ENCODE results near the gene MAGEA9B.
"Not testable (repeated sequence)": the region's sequence is repeated elsewhere in the genome, so short reads cannot be mapped to it uniquely, and the experiment has no call there.

The MAGEA9B gene

DNA sequence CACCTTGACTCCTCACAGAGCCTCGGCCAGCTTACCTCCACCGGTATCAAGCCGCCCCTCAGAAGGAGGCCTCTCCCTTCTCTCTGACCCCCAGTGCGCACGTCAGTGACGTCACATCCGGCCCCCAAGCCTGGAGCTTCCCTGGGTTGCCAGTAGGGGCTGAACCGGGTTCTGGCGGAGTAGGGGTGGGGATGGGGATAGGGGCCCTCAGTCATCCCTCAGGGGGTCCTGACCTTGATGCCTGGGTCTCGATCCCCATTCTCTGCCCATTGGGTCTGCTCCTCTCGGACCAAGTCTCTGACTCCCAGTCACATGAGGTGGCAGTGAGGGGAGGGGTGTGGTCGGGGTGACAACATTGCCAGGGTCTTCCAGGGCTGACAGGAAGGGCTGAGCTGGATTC is at the start of gene MAGEA9B:
Gene MAGEA9B, minus strand, starts transcription at position 101 of the 400 bp plus-strand sequence. CDS start 4,280 bp downstream, outside the sequence.
- not testable (repeated sequence) for DNase-seq (ENCODE audit: low read depth)

DNA sequence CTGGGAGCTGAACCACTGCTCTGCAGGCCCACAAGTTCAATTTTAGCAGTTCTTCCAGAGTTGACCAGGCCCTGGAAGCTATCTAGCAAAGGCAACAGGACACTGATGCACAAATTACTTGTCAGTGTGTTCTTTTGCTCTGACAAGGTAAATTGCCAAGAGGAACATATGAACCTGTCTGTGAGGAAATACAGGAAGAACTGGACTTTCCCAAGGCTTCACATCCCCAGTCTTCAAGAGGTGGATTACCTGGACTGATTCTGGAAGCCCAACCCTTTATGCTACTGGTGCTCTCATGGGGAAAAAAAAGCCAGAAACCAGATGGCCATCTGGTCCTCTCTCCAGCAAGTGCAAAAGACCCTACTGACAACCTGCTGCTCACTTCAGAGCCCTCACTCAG is 46.3 kb upstream of the MAGEA9B start:
- no peak for DNase-seq (ENCODE audit: low read depth)

GRCh38 chrX:149631234-149632165 is 44.2 kb upstream of the MAGEA9B start, which contains the start of gene TMEM185A:
TMEM185A (minus strand) TSS chrX:149631792; CDS start chrX:149631580, 212 bp downstream.
- peak; percentile 37 for DNase-seq (ENCODE audit: low read depth)

- DNase-seq (ENCODE audit: low read depth): peak; percentile 56
These were observed 43.5 kb upstream of the MAGEA9B start for GRCh38 chrX:149630681-149631233.

- DNase-seq (ENCODE audit: low read depth): no peak
These were observed 42.6 kb upstream of the MAGEA9B start for GRCh38 chrX:149629730-149630387.

DNA sequence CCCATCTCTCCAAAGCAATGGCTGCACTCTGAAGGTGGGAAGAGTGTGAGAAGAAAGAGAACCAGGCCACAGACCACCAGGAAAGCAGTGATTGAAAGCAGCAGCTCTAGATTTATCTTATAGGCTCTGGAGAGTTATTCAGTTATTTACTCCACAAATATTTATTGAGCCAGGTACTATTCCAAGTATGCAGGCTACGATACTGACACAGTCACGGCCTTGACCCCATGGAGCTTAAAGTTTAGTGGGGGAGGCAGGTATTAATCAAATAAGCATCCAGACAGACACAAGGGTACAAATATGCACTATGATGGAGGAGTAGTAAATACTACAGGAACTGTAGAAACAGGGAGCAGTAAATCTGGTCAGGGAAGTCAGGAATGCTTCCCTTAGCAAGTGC is 41.5 kb upstream of the MAGEA9B start:
- DNase-seq (ENCODE audit: low read depth): no peak

GRCh38 chrX:149628280-149628679 is 41.0 kb upstream of the MAGEA9B start:
- no peak for DNase-seq (ENCODE audit: low read depth)

- not testable (repeated sequence) for DNase-seq (ENCODE audit: low read depth)
These were observed 39.6 kb upstream of the MAGEA9B start for GRCh38 chrX:149626829-149627228.

- DNase-seq (ENCODE audit: low read depth): not testable (repeated sequence)
These were observed 32.4 kb upstream of the MAGEA9B start for GRCh38 chrX:149619662-149620061.

GRCh38 chrX:149618871-149619270 is 31.6 kb upstream of the MAGEA9B start:
- DNase-seq (ENCODE audit: low read depth): no peak

DNA sequence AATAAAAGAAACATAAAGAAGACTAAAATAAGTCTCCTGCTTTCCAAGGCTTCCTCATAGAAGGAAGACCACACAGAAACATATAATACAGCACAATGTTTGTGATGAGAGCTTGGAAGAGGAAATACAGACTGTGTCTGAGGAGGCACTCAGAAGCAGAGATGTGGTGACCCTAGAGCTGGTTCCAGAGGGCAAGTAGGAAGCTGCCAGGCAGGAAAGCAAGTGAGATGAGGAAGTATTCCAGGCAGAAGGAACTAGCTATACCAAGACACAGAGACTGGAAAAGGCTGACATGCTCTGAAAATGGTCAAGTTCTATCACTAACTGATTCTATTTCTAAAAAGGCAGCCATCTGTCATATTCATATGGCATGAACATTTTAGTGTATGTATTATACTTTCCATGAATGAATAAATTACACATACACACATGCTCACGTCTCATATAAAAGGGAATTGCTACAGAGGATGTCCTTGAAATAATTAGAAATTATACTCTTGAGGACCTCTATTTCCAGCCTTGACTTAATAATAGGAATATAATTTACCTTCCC is 24.4 kb upstream of the MAGEA9B start:
- DNase-seq (ENCODE audit: low read depth): no peak

- no peak for DNase-seq (ENCODE audit: low read depth)
These were observed 23.3 kb upstream of the MAGEA9B start for GRCh38 chrX:149610511-149610910.

DNA sequence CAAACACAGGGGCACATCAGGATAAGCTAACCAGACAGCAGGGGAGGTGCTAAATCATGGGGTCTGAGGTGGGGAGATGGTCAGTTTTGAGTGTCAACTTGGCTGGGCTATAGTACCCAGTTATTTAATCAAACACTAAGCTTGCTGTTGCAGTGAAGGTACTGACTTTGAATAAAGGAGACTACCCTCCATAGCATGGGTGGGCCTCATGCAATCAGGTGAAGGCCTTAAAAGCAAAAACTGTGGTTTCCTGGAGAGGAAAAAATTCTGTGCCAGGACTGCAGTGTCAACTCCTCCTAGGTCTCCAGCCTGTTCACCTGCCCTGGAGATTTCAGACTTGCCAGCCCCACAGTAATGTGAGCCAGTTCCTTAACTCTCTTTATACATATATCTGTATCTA is 20.4 kb upstream of the MAGEA9B start:
- no peak for DNase-seq (ENCODE audit: low read depth)

GRCh38 chrX:149605248-149605885 is 18.1 kb upstream of the MAGEA9B start:
- DNase-seq (ENCODE audit: low read depth): not testable (repeated sequence)

DNA sequence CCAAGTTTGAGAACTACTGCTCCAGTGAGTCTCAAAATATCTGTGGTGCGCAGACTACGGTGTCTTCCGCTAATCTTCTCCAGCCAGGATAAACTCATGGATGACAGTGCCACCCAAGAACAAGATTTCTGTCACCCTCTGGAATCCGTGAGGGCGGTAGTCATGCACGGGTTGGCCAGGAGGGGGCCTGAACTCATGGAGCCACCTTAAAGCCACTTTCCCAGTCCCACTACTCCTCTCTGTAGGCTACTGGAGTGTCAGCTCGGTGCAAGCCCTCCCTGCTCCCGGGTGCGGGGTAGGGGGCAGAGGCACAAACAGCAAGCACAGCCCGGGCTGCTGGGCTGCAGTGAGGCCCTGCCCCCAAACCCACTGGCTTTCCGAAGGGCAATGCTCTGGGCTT is 11.3 kb upstream of the MAGEA9B start:
- DNase-seq (ENCODE audit: low read depth): not testable (repeated sequence)

GRCh38 chrX:149595943-149596342 is 8.7 kb upstream of the MAGEA9B start:
- DNase-seq (ENCODE audit: low read depth): not testable (repeated sequence)

GRCh38 chrX:149595214-149595613 is 8.0 kb upstream of the MAGEA9B start, which contains the start of gene HSFX2:
HSFX2 (minus strand) TSS chrX:149595314; CDS start chrX:149594700, 614 bp downstream.
- DNase-seq (ENCODE audit: low read depth): not testable (repeated sequence)

DNA sequence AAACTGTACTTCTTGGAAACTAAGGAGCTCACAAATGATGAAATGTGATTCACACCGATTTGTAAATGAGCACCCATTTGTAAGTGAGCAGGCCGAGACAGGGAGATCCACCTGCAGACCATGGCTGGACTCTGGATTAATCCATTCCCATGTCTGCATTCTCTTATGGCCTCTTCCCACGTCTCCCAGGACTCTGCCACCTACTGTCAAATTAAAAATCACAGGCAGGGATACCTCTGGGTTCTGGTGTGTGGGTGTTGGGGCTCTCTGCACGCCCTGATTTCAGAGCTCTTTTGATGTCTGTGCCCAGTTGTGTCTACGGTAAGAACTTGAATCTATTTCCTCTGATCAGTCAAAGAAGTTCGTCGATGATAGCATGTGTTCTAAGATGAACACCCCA is 3.7 kb upstream of the MAGEA9B start:
- DNase-seq (ENCODE audit: low read depth): not testable (repeated sequence)

- not testable (repeated sequence) for DNase-seq (ENCODE audit: low read depth)
These were observed 1.6 kb downstream of the MAGEA9B start for GRCh38 chrX:149585631-149586030.

DNA sequence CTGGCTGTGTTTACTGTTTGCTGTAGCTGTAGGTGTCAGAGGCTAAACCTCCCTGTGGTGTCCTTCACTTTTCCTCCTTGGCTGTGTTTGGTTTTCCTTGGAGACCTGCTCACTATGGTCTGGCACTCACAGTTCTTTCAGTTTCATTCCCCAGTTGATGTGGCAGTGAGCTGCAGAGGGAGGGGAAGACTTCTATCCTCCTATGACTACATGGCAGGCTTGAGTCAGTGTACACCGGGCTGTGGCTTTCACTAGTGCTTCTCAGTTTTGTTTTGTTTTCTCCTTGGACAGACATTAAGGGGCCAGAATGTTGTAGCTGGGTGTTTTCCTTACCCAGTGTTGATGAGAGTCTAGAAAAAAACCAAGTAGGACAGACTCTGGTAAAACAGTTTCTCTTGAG is 13.8 kb downstream of the MAGEA9B start:
- DNase-seq (ENCODE audit: low read depth): not testable (repeated sequence)

GRCh38 chrX:149572743-149573142 is 14.5 kb downstream of the MAGEA9B start:
- DNase-seq (ENCODE audit: low read depth): no peak

DNA sequence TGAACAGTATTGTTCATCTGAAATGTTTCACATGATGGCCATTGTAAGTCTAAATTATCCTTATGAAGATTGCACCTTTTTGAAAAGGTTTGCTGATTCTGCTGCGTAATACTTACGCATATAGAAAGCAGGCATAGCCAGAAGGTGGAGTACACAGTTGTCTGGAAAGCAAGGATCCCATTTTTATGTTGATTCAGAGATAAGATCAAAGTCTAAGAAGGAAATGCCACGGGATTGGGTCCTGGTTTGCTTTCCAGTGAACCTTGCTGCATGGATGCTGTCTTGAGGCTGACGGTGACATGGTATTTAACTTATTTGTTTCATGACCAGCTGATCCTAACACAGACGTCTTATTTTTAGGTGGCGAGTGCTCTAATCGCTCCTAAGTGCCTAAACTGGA is 15.5 kb downstream of the MAGEA9B start:
- DNase-seq (ENCODE audit: low read depth): no peak

Data from fibroblast of gingiva (primary cell).